Mesothelial cell of epicardium (in vitro differentiated cells): ENCODE data around the gene MYPN. TPM values are rescaled to one million over a fixed set of nuclear protein-coding genes. Genes with fewer than 3 reads are reported as not detected.

Experiments used
- DNase-seq, 2 experiments: peaks; one replicate each; pipeline ENCODE4 v3.0.0; 2021; ENCODE audit warnings: low spot score in 2 of 2; ENCODE audit not compliant: unreplicated experiment in 2 of 2
- H3K27ac Mint-ChIP-seq: 2 replicates; pipeline ENCODE4 v1.8.0; 2021; ENCODE audit warnings: mixed read lengths
- H3K27me3 Mint-ChIP-seq: 2 replicates; pipeline ENCODE4 v1.8.0; 2021; ENCODE audit warnings: low read depth, mixed read lengths
- H3K36me3 Mint-ChIP-seq: 2 replicates; pipeline ENCODE4 v1.8.0; 2021; ENCODE audit warnings: mixed read lengths
- H3K4me1 Mint-ChIP-seq: 2 replicates; pipeline ENCODE4 v1.8.0; 2021; ENCODE audit warnings: mixed read lengths
- H3K4me3 Mint-ChIP-seq: 2 replicates; pipeline ENCODE4 v1.8.0; 2021; ENCODE audit warnings: mild to moderate bottlenecking, moderate library complexity, mixed read lengths
- H3K9me3 Mint-ChIP-seq: 2 replicates; pipeline ENCODE4 v1.8.0; 2021; ENCODE audit warnings: mixed read lengths
- total RNA-seq: library from RNA; stranded (reverse); gene quantifications from 3 replicates; pipeline ENCODE4 v1.2.1, GENCODE V29; 2021
- TF ChIP-seq, protein P1 (sequence below): fragments of 200-600 bp; sonication (generic); IDR thresholded peaks from one replicate; pipeline ENCODE4 v1.5.0; 2021; ENCODE audit warnings: antibody characterized with exemption; ENCODE audit not compliant: unreplicated experiment

MYPN gene
- total RNA-seq, 1 donor from 2014 or later: not detected

DNA sequence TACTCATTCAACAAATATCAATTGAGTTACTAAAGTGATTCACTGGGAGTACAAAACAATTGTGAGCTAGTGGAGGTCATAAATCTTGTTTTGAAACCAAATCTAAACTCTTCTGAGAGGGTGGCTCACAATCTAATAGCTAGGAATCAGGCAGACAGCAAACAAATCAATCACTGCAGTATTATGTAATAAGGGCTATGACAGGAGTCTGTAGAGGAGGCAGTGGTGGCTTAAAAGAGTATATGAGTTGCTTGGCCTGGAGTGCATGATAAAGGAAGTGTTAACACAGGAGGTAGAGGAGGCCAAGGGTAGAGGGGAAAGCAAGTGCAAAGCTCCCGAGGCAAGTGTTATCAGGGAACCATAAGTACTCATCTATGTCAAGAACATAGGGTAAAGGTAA, 16.5 kb downstream of the MYPN start:
- Mint-ChIP-seq H3K36me3 (no peaks in the 10 kb centered on the region), H3K4me1 (peaks cover 4% of the 10 kb centered on the region), H3K27ac (no peak overlapping the region), H3K9me3 (no peaks in the 10 kb centered on the region), H3K4me3 (no peak overlapping the region), H3K27me3 (no peaks in the 10 kb centered on the region)
- no peak for DNase-seq
- TF ChIP-seq, protein P1, sequence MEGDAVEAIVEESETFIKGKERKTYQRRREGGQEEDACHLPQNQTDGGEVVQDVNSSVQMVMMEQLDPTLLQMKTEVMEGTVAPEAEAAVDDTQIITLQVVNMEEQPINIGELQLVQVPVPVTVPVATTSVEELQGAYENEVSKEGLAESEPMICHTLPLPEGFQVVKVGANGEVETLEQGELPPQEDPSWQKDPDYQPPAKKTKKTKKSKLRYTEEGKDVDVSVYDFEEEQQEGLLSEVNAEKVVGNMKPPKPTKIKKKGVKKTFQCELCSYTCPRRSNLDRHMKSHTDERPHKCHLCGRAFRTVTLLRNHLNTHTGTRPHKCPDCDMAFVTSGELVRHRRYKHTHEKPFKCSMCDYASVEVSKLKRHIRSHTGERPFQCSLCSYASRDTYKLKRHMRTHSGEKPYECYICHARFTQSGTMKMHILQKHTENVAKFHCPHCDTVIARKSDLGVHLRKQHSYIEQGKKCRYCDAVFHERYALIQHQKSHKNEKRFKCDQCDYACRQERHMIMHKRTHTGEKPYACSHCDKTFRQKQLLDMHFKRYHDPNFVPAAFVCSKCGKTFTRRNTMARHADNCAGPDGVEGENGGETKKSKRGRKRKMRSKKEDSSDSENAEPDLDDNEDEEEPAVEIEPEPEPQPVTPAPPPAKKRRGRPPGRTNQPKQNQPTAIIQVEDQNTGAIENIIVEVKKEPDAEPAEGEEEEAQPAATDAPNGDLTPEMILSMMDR: no peak

DNA sequence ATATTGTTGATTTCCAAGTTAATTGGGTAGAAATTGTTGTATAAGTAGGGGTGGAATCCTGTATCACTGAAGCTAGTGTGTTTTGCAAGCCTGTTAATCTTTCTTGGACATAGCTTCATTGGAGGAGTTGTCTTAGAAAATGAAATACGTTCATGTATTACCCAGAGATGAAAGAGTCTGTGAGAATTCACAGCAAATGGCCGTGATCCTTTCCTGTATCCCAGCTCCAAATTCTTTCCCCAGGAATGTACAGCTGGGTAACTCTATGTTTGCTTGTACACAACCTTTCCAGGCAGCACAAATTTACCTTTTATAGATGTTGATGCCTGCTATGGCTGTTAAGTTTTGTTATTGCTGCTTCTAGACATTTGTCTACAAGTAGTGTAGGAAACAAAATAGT, 18.7 kb downstream of the MYPN start:
- Mint-ChIP-seq H3K27ac (peak overlapping the region; percentile 51), H3K9me3 (no peaks in the 10 kb centered on the region), H3K36me3 (no peaks in the 10 kb centered on the region), H3K27me3 (no peaks in the 10 kb centered on the region), H3K4me1 (peaks cover 4% of the 10 kb centered on the region), H3K4me3 (no peak overlapping the region)
- TF ChIP-seq, protein P1: no peak
- DNase-seq: no peak

DNA sequence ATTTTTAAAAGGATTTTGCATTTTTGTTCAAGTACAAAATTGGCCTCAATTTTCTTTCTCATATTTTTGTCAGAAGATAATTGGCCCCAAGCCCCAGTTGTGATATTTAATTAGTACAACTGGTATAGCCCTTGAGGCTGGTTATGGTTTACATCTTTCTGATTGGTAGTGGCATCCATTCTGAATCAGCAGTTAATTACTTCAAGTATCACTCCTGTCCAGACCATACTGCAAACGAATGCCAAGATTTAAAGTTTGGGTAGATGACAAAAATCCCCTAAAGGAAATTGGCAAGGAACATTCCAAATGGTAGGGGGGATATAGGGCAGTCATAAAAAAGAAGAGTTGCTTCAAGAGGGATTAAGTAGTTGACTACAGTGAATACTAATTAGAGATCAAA, 23.1 kb downstream of the MYPN start:
- DNase-seq: no peak
- Mint-ChIP-seq H3K36me3 (no peaks in the 10 kb centered on the region), H3K27me3 (no peaks in the 10 kb centered on the region), H3K4me1 (peaks cover 4% of the 10 kb centered on the region), H3K4me3 (no peak overlapping the region), H3K9me3 (no peaks in the 10 kb centered on the region), H3K27ac (no peak overlapping the region)
- TF ChIP-seq, protein P1: no peak

DNA sequence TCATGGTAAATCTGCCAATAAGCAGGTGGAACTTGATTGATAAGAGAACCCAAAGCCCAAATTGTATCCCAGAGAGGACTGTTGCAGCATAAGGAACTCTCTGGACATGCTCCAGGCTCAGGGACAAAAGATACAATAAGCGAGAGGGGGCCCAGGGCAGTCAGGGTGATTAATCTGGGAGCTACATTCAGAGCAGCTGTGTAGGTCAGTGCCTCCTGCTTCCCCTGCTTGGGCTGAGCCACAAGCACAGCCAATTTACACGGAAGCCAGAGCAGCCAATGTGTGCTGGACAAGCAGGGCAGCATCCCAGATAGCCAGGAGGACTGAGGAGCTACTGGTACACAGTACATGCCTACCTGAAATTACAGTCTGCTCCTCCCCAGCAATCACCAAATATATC, 24.2 kb downstream of the MYPN start:
- Mint-ChIP-seq H3K4me1 (no peaks in the 10 kb centered on the region), H3K27ac (no peak overlapping the region), H3K36me3 (no peaks in the 10 kb centered on the region), H3K4me3 (no peak overlapping the region), H3K9me3 (no peaks in the 10 kb centered on the region), H3K27me3 (no peaks in the 10 kb centered on the region)
- no peak for DNase-seq
- TF ChIP-seq, protein P1: no peak

DNA sequence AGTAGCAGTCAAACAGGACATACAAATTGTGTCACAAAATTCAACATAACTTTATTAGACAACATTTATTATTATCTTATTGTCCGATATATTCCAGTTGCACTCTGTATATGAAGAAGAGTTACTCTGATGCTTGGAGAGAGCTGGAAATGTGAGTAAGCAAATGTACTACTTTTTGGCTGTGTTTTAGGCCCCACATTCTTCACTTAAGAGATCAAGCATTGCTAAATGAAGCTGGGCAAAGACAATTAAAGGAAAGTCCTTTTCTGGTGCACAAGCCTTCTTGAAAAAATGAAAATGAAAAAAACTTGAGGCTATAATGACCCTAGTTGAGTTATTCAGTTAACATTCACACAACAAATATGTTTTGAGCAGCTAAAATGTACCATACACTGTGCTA, 26.1 kb downstream of the MYPN start:
- Mint-ChIP-seq H3K4me1 (peaks cover 3% of the 10 kb centered on the region), H3K27ac (no peak overlapping the region), H3K9me3 (no peaks in the 10 kb centered on the region), H3K4me3 (no peak overlapping the region), H3K36me3 (no peaks in the 10 kb centered on the region), H3K27me3 (no peaks in the 10 kb centered on the region)
- no peak for DNase-seq
- TF ChIP-seq, protein P1: no peak
